ENCODE measurements around the gene DDX5.

GRCh38 chr17:64503341-64503740, 2.7 kb downstream of the DDX5 start:
- TF ChIP-seq CTCF (IDR thresholded peaks at IDR 0.05 in 2 of 3, conservative IDR thresholded peaks at IDR 0.05 in 1 of 3; ENCODE audit: borderline replicate concordance in 1 of 3, insufficient read depth in 1 of 3, low read depth in 2 of 3, low read length in 2 of 3) (no peak), MAX (IDR thresholded peaks at IDR 0.05) (no peak), REST (IDR thresholded peaks at IDR 0.05; ENCODE audit: low read depth) (no peak), POLR2A (IDR thresholded peaks at IDR 0.05; ENCODE audit: borderline replicate concordance, extremely low read depth, insufficient read depth, insufficient read length) (no peak), SP1 (IDR thresholded peaks at IDR 0.05; ENCODE audit: low read depth) (no peak)
- TF ChIP-seq, protein P1, sequence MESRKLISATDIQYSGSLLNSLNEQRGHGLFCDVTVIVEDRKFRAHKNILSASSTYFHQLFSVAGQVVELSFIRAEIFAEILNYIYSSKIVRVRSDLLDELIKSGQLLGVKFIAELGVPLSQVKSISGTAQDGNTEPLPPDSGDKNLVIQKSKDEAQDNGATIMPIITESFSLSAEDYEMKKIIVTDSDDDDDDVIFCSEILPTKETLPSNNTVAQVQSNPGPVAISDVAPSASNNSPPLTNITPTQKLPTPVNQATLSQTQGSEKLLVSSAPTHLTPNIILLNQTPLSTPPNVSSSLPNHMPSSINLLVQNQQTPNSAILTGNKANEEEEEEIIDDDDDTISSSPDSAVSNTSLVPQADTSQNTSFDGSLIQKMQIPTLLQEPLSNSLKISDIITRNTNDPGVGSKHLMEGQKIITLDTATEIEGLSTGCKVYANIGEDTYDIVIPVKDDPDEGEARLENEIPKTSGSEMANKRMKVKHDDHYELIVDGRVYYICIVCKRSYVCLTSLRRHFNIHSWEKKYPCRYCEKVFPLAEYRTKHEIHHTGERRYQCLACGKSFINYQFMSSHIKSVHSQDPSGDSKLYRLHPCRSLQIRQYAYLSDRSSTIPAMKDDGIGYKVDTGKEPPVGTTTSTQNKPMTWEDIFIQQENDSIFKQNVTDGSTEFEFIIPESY (IDR thresholded peaks at IDR 0.05; ENCODE audit: extremely low read depth, insufficient replicate concordance, low read length) = no peak
